Uterus (tissue), 4 donors: ENCODE measurements around the gene LIN7B. TPM values are rescaled to one million over a fixed set of nuclear protein-coding genes. Genes with fewer than 3 reads are reported as not detected.

Source experiments
- DNase-seq, 2 donors: peaks; one replicate each; pipeline ENCODE4 v3.0.0-alpha.2; 2019 to 2020
- H3K27ac ChIP-seq, 2 donors: fragments of 200-600 bp; sonication (generic); 1 replicate in 1 of 2; 2 replicates in 1 of 2; pipeline ENCODE4 v1.5.1; 2016 to 2018
- H3K27me3 ChIP-seq, 2 donors: fragments of 200-600 bp; sonication (generic); one replicate each; pipeline ENCODE4 v1.5.1; 2018 to 2019; ENCODE audit warnings: control low read depth in 1 of 2
- H3K36me3 ChIP-seq, 2 donors: fragments of 200-600 bp; sonication (generic); one replicate each; pipeline ENCODE4 v1.5.1; 2019; ENCODE audit warnings: control low read depth in 1 of 2
- H3K4me1 ChIP-seq, 2 donors: fragments of 200-600 bp; sonication (generic); one replicate each; pipeline ENCODE4 v1.5.1; 2018 to 2019; ENCODE audit warnings: control low read depth in 1 of 2
- H3K4me3 ChIP-seq, 2 donors: fragments of 200-600 bp; sonication (generic); 1 replicate in 1 of 2; 2 replicates in 1 of 2; pipeline ENCODE4 v1.5.1; 2018 to 2019; ENCODE audit warnings: mild to moderate bottlenecking in 1 of 2
- H3K9me3 ChIP-seq, 2 donors: fragments of 200-600 bp; sonication (generic); one replicate each; pipeline ENCODE4 v1.5.1; 2019; ENCODE audit warnings: control low read depth in 1 of 2
- CTCF ChIP-seq, 4 experiments: fragments of 200-600 bp in 2 of 4; fragments of 450-650 bp in 2 of 4; sonication (generic) in 2 of 4; IDR thresholded peaks; one replicate each; pipeline ENCODE4 v1.5.1; 2016 to 2019; ENCODE audit warnings: antibody characterized with exemption in 4 of 4, mild to moderate bottlenecking in 2 of 4, moderate library complexity in 1 of 4
- POLR2A ChIP-seq, 2 donors: fragments of 450-650 bp; IDR thresholded peaks; one replicate each; pipeline ENCODE4 v1.6.1; 2016; ENCODE audit warnings: antibody characterized with exemption in 2 of 2, mild to moderate bottlenecking in 1 of 2, moderate library complexity in 1 of 2
- intact Hi-C: fragments of 100-400 bp; cut with DNase I; formaldehyde crosslinking; loops from one replicate; pipeline ENCODE4 v1.15.1; 2023; ENCODE audit warnings: low total_unique reads
- small RNA-seq: library from RNA; depleted of rRNA; stranded (forward); fragments of <200 nt; gene quantifications from one replicate; pipeline ENCODE3, GENCODE V24; 2016
- total RNA-seq, 4 donors: library from RNA; depleted of rRNA in 3 of 4; stranded (reverse); fragments of >200 nt in 3 of 4; gene quantifications; one replicate each; pipeline versions ENCODE4 v1.1.0 to v1.2.4, GENCODE V29; 2014 to 2023
- donor health status: DM: yes; HTN: yes; CAD: no.

LIN7B gene
- total RNA-seq, 4 donors from 2014 or later: 5.1 to 15.2 (median 5.7) TPM; not detected in 1

- TF ChIP-seq POLR2A (IDR thresholded peaks at IDR 0.05): no peak
- TF ChIP-seq CTCF (IDR thresholded peaks at IDR 0.05): no peak
- H3K27ac ChIP-seq: peak overlapping the region in 1 of 2 donors; percentile 67
- no peaks in the 10 kb centered on the region for H3K4me1 ChIP-seq
- H3K36me3 ChIP-seq: no peaks in the 10 kb centered on the region
- H3K9me3 ChIP-seq: no peaks in the 10 kb centered on the region
- no peak overlapping the region for H3K4me3 ChIP-seq
- no peaks in the 10 kb centered on the region for H3K27me3 ChIP-seq
- no peak for DNase-seq
- intact Hi-C loops: no loop called here
Observed at GRCh38 chr19:49165865-49166301, 51.7 kb downstream of the LIN7B start.

DNA sequence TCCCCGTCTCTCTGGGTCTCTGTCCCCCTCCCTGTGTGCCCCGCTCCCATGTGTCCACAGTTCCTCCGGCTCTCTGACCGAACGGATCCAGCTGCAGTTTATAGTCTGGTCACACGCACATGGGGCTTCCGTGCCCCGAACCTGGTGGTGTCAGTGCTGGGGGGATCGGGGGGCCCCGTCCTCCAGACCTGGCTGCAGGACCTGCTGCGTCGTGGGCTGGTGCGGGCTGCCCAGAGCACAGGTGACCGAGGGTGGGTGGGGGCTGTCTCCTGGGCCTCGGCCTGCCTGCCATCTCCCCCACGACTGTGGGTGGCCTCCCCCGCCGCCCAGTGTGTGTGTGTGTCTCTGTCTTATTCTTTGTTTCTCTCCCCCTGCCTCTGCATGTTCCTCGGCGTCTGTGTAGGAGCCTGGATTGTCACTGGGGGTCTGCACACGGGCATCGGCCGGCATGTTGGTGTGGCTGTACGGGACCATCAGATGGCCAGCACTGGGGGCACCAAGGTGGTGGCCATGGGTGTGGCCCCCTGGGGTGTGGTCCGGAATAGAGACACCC is 53.8 kb downstream of the LIN7B start:
- no peak overlapping the region for H3K4me3 ChIP-seq
- intact Hi-C loops: no loop called here
- no peak overlapping the region for H3K27ac ChIP-seq
- no peaks in the 10 kb centered on the region for H3K9me3 ChIP-seq
- no peak for TF ChIP-seq POLR2A (IDR thresholded peaks at IDR 0.05)
- TF ChIP-seq CTCF (IDR thresholded peaks at IDR 0.05): no peak
- no peaks in the 10 kb centered on the region for H3K36me3 ChIP-seq
- DNase-seq: no peak
- no peaks in the 10 kb centered on the region for H3K4me1 ChIP-seq
- no peaks in the 10 kb centered on the region for H3K27me3 ChIP-seq

Small RNAs within 50 kb of the gene (small RNA-seq; reads per million reads assigned to genes)
- not detected for gene RN7SL708P

Other genes with a start within 250 kb of the LIN7B start
- 10 to 100 TPM in 2 of 4 donors, 1 to 10 TPM in 2; 1.3 to 60.4 (median 10.4) TPM for gene PLEKHA4, start 245.8 kb upstream of the LIN7B start, total RNA-seq
- gene PPP1R15A, start 241.9 kb upstream of the LIN7B start, total RNA-seq: 10 to 100 TPM; 28.6 to 53.0 (median 30.9) TPM
- gene TULP2, start 215.6 kb upstream of the LIN7B start, total RNA-seq: under 1 TPM in 2 of 4 donors, not detected in 2; 0.14 to 0.70 TPM
- 100 to 1,000 TPM in 3 of 4 donors, 10 to 100 TPM in 1; 98.5 to 211 (median 173) TPM for gene NUCB1, start 214.1 kb upstream of the LIN7B start, total RNA-seq
- gene DHDH, start 180.7 kb upstream of the LIN7B start, total RNA-seq: under 1 TPM in 2 of 4 donors, not detected in 2; 0.41 to 0.95 TPM
- 10 to 100 TPM; 16.5 to 84.5 (median 39.5) TPM for gene BAX, start 159.5 kb upstream of the LIN7B start, total RNA-seq
- 1,000 to 10,000 TPM in 3 of 4 donors, 100 to 1,000 TPM in 1; 472 to 2,968 (median 1,570) TPM for gene FTL, start 149.1 kb upstream of the LIN7B start, total RNA-seq
- gene GYS1, start 121.1 kb upstream of the LIN7B start, total RNA-seq: 10 to 100 TPM in 3 of 4 donors, 1 to 10 TPM in 1; 4.9 to 39.8 (median 16.6) TPM
- 100 to 1,000 TPM in 1 of 4 donors, 10 to 100 TPM in 3; 51.9 to 109 (median 77.7) TPM for gene RUVBL2, start 120.5 kb upstream of the LIN7B start, total RNA-seq
- not detected for gene LHB, start 97.3 kb upstream of the LIN7B start, total RNA-seq
- gene CGB3, start 90.0 kb upstream of the LIN7B start, total RNA-seq: not detected
- not detected for gene CGB2, start 82.5 kb upstream of the LIN7B start, total RNA-seq
- gene CGB1, start 77.5 kb upstream of the LIN7B start, total RNA-seq: not detected
- gene CGB5, start 70.5 kb upstream of the LIN7B start, total RNA-seq: not detected
- not detected for gene CGB8, start 65.3 kb upstream of the LIN7B start, total RNA-seq
- gene CGB7, start 56.6 kb upstream of the LIN7B start, total RNA-seq: not detected
- 1 to 10 TPM in 1 of 4 donors, under 1 TPM in 1, not detected in 2; 0.64 to 2.2 TPM for gene NTF4, start 49.6 kb upstream of the LIN7B start, total RNA-seq
- gene KCNA7, start 41.7 kb upstream of the LIN7B start, total RNA-seq: not detected
- gene SNRNP70, start 28.9 kb upstream of the LIN7B start, total RNA-seq: 100 to 1,000 TPM; 196 to 462 (median 289) TPM
- not detected for gene C19orf73, start 4.8 kb downstream of the LIN7B start, total RNA-seq
- 1 to 10 TPM in 2 of 4 donors, under 1 TPM in 1, not detected in 1; 0.51 to 8.3 (median 7.4) TPM for gene PPFIA3, start 5.2 kb downstream of the LIN7B start, total RNA-seq
- gene HRC, start 41.0 kb downstream of the LIN7B start, total RNA-seq: 10 to 100 TPM in 1 of 4 donors, 1 to 10 TPM in 2, under 1 TPM in 1; 0.51 to 13.5 (median 6.6) TPM
- gene TRPM4, start 43.4 kb downstream of the LIN7B start, total RNA-seq: 10 to 100 TPM in 3 of 4 donors, 1 to 10 TPM in 1; 9.7 to 28.7 (median 15.4) TPM
- gene SLC6A16, start 210.8 kb downstream of the LIN7B start, total RNA-seq: 1 to 10 TPM in 1 of 4 donors, under 1 TPM in 2, not detected in 1; 0.55 to 7.5 (median 0.88) TPM
- gene CD37, start 221.0 kb downstream of the LIN7B start, total RNA-seq: 10 to 100 TPM in 1 of 4 donors, 1 to 10 TPM in 3; 4.4 to 11.0 (median 7.8) TPM
- gene TEAD2, start 248.0 kb downstream of the LIN7B start, total RNA-seq: 10 to 100 TPM; 21.8 to 83.2 (median 48.5) TPM
- gene DKKL1, start 249.5 kb downstream of the LIN7B start, total RNA-seq: 1 to 10 TPM in 1 of 4 donors, not detected in 3; 1.3 TPM